ENCODE results near the gene WAC.

- TF ChIP-seq SPI1 (IDR thresholded peaks at IDR 0.05; ENCODE audit: borderline replicate concordance, low read depth, low read length) (no peak), REST (IDR thresholded peaks at IDR 0.05; ENCODE audit: borderline replicate concordance) (no peak), REST (CRISPR knock-in tag; IDR thresholded peaks at IDR 0.05; ENCODE audit: low read depth) (no peak), ZNF76 (CRISPR knock-in tag; IDR thresholded peaks at IDR 0.05; ENCODE audit: borderline replicate concordance) (no peak), TAF1 (IDR thresholded peaks at IDR 0.05; ENCODE audit: control insufficient read depth, extremely low read depth, insufficient read depth, low read length, severe bottlenecking) (no peak), NFRKB (IDR thresholded peaks at IDR 0.05; ENCODE audit: low read depth) (no peak), DDX20 (tag; IDR thresholded peaks at IDR 0.05; ENCODE audit: low read depth) (no peak), ZNF589 (CRISPR knock-in tag; IDR thresholded peaks at IDR 0.05; ENCODE audit: low read depth) (no peak), FOXM1 (IDR thresholded peaks at IDR 0.05; ENCODE audit: low read depth) (no peak), FOXM1 (CRISPR knock-in tag; IDR thresholded peaks at IDR 0.05; ENCODE audit: low read depth) (no peak), EZH2 (IDR thresholded peaks at IDR 0.05; ENCODE audit: borderline replicate concordance, low read depth, low read length) (no peak), ELF4 (CRISPR knock-in tag; IDR thresholded peaks at IDR 0.05) (no peak), BRCA1 (IDR thresholded peaks at IDR 0.05) (no peak), BRCA1 (CRISPR knock-in tag; IDR thresholded peaks at IDR 0.05) (no peak), ZFX (CRISPR knock-in tag; IDR thresholded peaks at IDR 0.05) (no peak)
These were observed 134.0 kb downstream of the WAC start for GRCh38 chr10:28666751-28667467.

All from K562 (cell line).